Right renal pelvis (tissue), 4 donors: Measurements from ENCODE around the gene IFNLR1. TPM values are rescaled to one million over a fixed set of nuclear protein-coding genes. Genes with fewer than 3 reads are reported as not detected.

Source experiments
- DNase-seq, 4 donors: peaks; one replicate each; pipeline ENCODE4 v3.0.0-alpha.2; 2013; ENCODE audit warnings: low read depth in 4 of 4, low spot score in 3 of 4, missing footprints in 1 of 4
- polyA plus RNA-seq, 4 donors: library from polyadenylated mRNA; unstranded; fragments of 120-200 nt; gene quantifications; one replicate each; pipeline ENCODE4 v1.2.1, GENCODE V29; 2013; ENCODE audit not compliant: insufficient read length in 4 of 4

The IFNLR1 gene
- polyA plus RNA-seq, 4 donors, result 3.9 to 7.0 (median 5.1) TPM

GRCh38 chr1:24180676-24181075 lies 6.4 kb downstream of the IFNLR1 start:
- no peak for DNase-seq

DNA sequence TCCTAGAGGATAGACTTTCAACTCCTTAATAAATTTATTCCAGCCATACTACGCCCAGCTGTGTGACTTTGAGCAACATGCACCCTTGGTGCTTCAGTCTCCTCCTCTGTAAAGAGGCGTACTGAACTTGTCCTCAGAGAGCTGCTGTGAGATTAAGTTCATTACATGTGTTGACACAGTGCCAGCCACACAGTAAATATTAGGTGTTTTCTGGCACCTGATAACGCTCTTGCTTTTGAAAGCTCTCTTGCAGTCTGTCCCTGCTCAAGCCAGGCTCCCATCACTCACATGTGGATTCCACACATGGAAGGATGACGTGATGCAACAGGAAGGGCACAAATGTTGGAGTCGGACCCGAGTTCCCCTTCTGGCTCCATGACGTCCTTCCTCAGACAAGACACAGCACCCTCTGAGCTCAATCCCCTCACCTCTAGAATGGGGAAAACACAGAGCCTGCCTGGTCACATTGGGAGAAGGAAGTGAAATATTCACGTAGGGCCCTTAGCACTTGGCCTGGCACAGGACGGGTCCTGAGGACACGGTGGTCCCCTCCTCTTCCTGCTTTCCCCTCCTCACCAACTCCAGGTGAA lies 7.7 kb downstream of the IFNLR1 start:
- DNase-seq, result no peak

- DNase-seq, result no peak
These were observed 8.7 kb downstream of the IFNLR1 start for GRCh38 chr1:24178407-24178806.

- DNase-seq, result no peak
These were observed 9.9 kb downstream of the IFNLR1 start for GRCh38 chr1:24177161-24177560.

- no peak for DNase-seq
These were observed 11.9 kb downstream of the IFNLR1 start for GRCh38 chr1:24175033-24175755.

DNA sequence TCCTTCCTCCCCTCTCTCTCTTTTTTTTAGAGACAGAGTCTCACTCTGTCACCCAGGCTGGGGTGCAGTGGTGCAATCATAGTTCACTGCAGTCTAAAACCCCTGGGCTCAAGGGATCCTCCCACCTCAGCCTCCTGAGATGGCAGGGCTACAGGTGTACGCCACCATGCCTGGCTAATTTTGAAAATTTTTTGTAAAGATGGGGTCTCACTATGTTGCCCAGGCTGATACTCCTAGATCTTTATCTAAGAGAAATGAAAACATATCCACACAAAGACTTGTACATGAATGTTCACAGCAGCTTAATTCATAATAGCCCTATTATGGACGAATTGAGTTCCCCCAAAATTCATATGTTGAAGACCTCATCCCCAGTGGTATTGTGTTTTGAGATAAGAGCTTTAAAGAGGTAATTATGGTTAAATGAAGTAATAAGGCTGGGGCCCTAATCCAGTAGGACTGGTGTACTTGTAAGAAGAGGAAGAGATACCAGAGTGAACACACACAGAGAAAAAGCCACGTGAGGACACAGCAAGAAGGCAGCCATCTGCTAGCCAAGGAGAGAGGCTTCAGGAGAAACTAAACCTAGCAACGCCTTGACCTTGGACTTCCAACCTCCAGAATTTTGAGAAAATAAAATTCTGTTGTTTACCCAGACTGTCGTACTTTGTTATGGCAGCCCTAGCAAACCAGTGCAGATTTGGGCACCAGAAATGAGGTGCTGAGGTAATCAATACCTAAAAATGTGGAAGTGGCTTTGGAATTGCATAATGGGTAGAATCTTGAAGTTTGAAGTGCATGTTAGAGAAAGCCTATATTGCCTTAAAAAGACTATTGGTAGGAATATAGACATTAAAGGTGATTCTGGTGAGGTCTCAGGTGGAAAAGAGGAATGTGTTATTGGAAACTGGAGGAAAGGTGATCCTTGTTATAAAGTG lies 13.2 kb downstream of the IFNLR1 start:
- no peak for DNase-seq

DNA sequence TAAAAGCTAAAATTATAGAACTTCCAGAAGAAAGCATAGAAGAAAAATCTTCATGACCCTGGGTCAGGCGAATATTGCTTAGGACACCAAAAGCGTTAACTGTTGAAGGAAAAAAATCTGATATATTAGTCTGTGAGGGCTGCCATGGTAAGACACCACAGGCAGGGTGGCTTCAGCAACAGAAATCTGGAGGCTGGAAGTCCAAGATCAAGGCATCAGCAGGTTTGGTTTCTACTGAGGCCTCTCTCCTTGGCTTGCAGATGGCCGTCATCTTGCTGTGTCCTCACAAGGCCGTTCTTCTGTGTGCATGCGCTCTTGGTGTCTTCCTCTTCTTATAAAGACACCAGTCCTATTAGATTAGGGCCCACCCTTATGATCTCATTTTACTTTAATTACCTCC lies 14.5 kb downstream of the IFNLR1 start:
- DNase-seq, result no peak

- no peak for DNase-seq
These were observed 17.8 kb downstream of the IFNLR1 start for GRCh38 chr1:24169286-24169685.

GRCh38 chr1:24168245-24168644 lies 18.8 kb downstream of the IFNLR1 start:
- DNase-seq, result no peak

GRCh38 chr1:24167008-24167407 lies 20.1 kb downstream of the IFNLR1 start:
- no peak for DNase-seq

DNA sequence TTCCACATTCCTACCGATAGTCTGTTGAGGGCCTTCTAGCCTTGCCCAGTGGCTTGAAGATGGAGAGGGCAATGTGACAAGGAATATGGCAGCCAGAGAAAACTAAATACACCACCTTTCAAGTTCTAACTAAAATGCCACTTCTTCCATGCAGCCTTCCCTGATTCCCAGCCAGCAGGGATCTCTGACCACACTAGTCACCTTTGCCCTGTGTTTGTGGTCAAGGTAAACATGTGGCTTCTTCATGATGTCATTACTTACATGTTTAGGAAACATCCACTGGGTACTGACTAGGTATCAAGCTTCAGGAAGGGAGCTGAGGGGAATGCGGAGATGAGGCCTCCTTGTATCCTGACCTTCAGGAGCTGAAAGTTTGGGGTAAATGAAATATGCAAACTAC lies 21.6 kb downstream of the IFNLR1 start:
- no peak for DNase-seq

GRCh38 chr1:24164004-24164403 lies 23.1 kb downstream of the IFNLR1 start:
- no peak for DNase-seq

- DNase-seq, result no peak
These were observed 24.9 kb downstream of the IFNLR1 start for GRCh38 chr1:24162201-24162600.

GRCh38 chr1:24161270-24161669 lies 25.8 kb downstream of the IFNLR1 start:
- DNase-seq, result no peak

- DNase-seq, result no peak
These were observed 27.7 kb downstream of the IFNLR1 start for GRCh38 chr1:24159366-24159765.

DNA sequence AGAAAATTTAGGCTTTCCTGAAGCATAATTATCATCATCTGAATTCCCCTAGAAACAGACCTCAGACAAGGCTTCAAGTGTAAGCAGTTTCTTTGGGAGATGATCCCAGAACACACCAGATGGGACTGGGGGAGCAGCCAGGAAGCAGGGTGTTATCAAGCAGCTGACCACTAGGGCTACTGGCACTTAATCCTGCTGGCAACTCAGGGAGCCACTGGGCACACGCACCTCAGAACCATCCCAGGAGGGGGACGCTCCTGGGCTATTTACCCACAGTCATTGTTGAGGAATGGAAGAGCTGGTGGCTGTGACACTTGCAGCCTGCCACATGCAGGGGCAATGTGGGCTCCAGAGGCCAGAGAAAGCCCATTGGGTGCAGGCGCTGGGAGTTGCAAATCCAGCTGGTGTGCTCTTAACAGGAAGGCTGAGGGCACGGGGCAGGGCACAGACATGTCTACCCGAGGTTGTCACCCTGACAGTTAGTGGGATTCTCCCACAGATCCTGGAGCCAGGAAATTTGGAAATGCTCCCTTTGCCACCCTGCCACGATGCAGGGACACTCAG lies 29.1 kb downstream of the IFNLR1 start:
- no peak for DNase-seq

DNA sequence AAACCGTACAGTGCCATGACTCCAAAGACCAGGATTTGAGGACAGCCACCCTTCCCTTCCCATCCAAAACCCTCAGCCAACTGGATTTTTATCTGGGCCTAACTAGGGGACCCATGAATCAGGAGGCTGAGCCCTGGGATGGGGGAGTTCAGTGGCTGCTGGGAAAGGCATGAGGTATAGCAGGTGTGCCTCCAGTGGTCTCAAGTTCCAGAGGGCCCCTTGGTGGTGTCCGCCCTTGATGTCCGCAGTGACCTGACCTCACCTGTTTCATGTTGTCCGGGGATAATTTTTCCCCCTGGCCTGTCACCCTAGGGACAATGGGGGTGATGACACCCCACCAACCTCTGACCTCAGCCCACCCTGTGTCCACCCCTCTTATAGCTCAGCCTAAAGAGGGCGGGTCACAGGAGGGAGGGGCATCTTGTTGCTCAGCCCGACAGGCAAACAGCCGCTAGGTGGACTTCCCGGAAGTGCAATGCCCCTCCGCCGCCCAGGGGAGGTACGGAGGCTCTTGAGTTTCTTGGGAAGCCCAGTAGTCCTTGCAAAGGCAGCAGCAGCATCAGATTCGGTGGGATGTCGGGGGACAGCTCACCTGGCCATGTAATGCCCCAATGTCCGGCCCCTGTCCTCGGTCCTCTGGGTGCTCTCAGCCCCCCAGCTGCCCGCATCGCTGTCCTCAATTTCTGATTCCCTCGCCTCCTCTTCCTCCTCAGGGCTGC lies 30.4 kb downstream of the IFNLR1 start:
- DNase-seq, result no peak

GRCh38 chr1:24155011-24155782 lies 31.9 kb downstream of the IFNLR1 start:
- DNase-seq, result no peak

GRCh38 chr1:24154215-24154614 lies 32.9 kb downstream of the IFNLR1 start:
- no peak for DNase-seq
